ENCODE measurements around the gene SLC26A8.
"Not testable (repeated sequence)": the region's sequence is repeated elsewhere in the genome, so short reads cannot be mapped to it uniquely, and the experiment has no call there.

SLC26A8 gene

DNA sequence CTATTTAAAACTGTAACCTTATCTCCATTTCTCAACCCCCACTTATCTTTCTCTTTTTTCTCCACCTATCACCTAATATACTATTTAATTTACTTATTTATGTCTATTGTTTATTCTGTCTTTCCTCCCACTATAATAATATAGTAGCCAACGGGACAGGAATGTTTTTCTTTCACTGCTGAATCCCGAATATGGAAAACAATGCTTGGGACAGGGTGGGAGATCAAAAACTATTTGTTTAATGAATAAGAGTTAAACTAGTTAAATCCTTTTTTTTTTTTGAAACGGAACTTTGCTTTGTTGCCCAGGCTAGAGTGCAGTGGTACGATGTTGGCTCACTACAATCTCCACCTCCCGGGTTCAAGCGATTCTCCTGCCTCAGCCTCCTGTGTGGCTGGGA, 109.9 kb downstream of the SLC26A8 start:
- no peak for DNase-seq (ENCODE audit: low spot score)

GRCh38 chr6:35911871-35912653, 112.4 kb downstream of the SLC26A8 start:
- DNase-seq (ENCODE audit: low spot score) = no peak

DNA sequence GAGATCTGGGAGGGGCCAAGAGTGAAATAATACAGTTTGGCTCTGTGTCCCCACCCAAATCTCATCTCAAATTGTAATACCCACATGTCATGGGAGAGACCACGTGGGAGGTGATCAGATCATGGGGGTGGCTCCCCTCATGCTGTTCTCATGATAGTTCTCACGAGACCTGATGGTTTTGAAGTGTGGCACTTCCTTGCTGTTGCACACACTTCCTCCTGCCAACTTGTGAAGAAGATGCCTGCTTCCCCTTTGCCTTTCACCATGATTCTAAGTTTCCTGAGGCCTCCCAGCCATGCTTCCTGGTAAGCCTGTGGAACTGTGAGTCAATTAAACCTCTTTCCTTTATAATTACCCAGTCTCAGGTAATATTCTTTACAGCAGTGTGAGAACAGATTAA, 114.9 kb downstream of the SLC26A8 start:
- DNase-seq (ENCODE audit: low spot score) = not testable (repeated sequence)

- DNase-seq (ENCODE audit: low spot score) = not testable (repeated sequence)
Observed at GRCh38 chr6:35908753-35909401, 115.6 kb downstream of the SLC26A8 start.

- no peak for DNase-seq (ENCODE audit: low spot score)
Observed at GRCh38 chr6:35907750-35908149, 116.7 kb downstream of the SLC26A8 start.

DNA sequence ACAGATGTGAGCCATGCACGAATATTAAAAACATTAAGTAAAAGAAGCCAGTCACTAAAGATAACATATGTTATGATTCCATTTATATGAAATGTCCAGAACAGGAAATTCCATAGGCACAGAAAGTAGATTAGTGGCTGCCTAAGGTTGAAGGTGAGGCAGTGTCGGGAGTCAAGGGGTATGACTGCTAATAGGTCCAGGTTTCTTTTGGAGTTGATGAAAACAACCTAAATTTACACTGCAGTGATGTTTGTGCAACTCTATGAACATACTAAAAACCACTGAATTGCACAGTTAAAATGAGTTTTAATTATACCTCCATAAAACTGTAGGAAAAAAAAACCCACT, 118.0 kb downstream of the SLC26A8 start:
- DNase-seq (ENCODE audit: low spot score) = no peak

- DNase-seq (ENCODE audit: low spot score) = no peak
Observed at GRCh38 chr6:35905841-35906498, 118.5 kb downstream of the SLC26A8 start.

GRCh38 chr6:35905141-35905785, 119.2 kb downstream of the SLC26A8 start:
- no peak for DNase-seq (ENCODE audit: low spot score)

GRCh38 chr6:35903679-35904078, 120.8 kb downstream of the SLC26A8 start:
- DNase-seq (ENCODE audit: low spot score) = no peak

- DNase-seq (ENCODE audit: low spot score) = no peak
Observed at GRCh38 chr6:35900448-35900847, 124.0 kb downstream of the SLC26A8 start.

GRCh38 chr6:35898003-35898402, 126.4 kb downstream of the SLC26A8 start:
- DNase-seq (ENCODE audit: low spot score) = no peak

- no peak for DNase-seq (ENCODE audit: low spot score)
Observed at GRCh38 chr6:35897486-35897885, 127.0 kb downstream of the SLC26A8 start.

- no peak for DNase-seq (ENCODE audit: low spot score)
Observed at GRCh38 chr6:35897036-35897435, 127.4 kb downstream of the SLC26A8 start.

DNA sequence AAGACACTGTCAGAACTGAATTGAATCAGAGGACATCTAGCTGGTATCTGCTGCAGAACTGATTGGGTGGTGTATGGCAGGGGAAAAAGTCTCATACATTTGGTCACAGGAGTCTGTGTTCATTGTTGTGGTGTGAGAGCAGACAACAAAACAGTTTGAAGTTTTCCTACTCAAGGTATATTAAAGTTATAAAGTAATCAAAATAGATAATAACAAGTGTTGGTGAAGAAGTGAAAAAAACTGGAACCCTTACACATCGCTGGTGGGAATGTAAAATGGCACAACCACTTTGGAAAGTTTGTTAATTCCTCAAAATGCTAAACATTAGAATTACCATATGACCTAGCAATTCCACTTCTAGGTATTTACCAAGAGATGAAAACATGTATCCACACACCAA, 128.2 kb downstream of the SLC26A8 start:
- no peak for DNase-seq (ENCODE audit: low spot score)

DNA sequence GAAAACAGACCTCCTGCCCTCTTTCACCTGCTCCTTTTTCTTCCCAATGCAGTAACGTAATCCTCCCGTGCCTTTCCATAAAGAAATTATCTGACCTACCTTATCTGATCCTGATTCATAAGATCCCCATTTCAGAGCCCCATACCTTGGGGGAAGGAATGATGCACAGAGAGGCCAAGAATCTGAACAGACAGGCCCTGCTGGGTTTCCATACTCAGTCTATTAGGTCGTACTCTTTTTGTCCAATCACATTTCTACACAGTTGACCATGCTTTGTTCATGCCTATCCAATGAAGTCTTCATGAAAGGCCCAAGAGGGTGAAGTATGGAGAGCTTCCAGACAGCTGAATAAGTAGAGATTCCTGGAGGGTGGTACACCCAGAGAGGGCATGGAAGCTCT, 128.9 kb downstream of the SLC26A8 start:
- DNase-seq (ENCODE audit: low spot score) = no peak

GRCh38 chr6:35894776-35895175, 129.7 kb downstream of the SLC26A8 start:
- DNase-seq (ENCODE audit: low spot score) = no peak

Measured in NAMALWA (cell line).